WI38 (cell line): Measurements from ENCODE around the gene PLCG2.
"Not testable (repeated sequence)": the region's sequence is repeated elsewhere in the genome, so short reads cannot be mapped to it uniquely, and the experiment has no call there.

Experiments used
- H3K4me3 ChIP-seq: 2 replicates; pipeline ENCODE4 v1.5.1; 2011; ENCODE audit warnings: low read depth, mild to moderate bottlenecking, control low read depth, low read length
- TF ChIP-seq, protein P1 (sequence below): IDR thresholded peaks from 2 replicates; pipeline ENCODE4 v1.5.1; 2012; ENCODE audit warnings: low read depth, mild to moderate bottlenecking, control low read depth, low read length

The PLCG2 gene

DNA sequence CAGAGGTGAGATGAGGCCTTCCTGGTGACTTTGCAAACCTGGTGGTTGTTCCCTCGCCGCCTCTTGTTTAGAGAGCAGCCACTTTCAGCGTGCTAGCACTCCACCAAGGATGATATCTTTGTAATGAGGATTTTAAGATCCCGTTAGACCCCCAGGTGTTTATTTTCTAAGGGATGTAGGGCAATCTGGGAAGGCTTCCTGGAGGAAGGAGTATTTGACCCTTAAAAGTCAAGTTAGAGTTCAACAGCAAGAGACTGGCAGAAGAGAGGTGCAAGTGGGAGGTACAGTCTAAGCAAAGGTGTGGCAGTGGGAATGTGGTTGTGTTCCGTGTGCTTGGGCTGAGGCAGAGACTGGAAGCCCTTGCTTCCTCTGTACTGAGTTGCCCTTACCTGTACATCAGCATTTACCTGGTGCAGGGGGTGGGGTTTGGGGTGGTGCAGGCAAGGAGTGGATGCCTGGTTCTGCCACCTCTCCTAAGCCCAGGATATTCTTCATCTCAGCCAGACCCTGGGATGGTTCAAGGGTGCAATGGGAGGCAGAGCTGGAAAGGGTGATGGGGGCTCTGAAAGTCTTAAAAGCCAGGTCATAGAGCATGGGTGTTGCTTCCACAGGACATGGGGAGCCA, 148.6 kb downstream of the PLCG2 start:
- TF ChIP-seq, protein P1, sequence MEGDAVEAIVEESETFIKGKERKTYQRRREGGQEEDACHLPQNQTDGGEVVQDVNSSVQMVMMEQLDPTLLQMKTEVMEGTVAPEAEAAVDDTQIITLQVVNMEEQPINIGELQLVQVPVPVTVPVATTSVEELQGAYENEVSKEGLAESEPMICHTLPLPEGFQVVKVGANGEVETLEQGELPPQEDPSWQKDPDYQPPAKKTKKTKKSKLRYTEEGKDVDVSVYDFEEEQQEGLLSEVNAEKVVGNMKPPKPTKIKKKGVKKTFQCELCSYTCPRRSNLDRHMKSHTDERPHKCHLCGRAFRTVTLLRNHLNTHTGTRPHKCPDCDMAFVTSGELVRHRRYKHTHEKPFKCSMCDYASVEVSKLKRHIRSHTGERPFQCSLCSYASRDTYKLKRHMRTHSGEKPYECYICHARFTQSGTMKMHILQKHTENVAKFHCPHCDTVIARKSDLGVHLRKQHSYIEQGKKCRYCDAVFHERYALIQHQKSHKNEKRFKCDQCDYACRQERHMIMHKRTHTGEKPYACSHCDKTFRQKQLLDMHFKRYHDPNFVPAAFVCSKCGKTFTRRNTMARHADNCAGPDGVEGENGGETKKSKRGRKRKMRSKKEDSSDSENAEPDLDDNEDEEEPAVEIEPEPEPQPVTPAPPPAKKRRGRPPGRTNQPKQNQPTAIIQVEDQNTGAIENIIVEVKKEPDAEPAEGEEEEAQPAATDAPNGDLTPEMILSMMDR, result no peak
- no peak overlapping the region for H3K4me3 ChIP-seq

DNA sequence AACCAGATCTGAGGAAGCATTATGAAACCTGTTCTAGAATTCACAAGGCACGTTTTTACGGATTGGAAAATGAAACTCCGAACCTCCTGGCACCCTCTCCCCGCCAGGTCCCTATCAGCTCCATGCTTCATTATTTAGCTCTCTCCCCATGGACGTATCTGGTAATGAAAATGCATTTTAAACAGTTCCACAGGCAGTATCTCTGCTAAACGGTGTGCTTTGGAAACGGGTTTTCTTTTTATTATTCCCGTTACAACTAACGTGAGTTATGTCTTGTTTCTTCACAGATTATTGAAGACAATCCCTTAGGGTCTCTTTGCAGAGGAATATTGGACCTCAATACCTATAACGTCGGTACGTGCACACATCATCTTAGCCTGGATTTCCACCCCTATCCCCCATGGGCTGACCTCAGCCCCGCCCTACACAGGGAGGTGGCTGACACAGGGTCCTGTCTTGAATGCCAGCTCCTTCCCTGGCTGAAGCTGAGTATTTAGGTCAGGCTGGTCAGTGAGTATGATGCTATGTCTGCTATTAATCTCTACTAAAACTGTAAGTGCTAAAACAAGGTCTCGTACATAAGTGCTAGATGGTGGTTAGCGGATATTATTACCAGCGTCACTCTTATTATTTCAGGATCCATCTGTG, 149.3 kb downstream of the PLCG2 start:
- TF ChIP-seq, protein P1, result no peak
- H3K4me3 ChIP-seq, result no peak overlapping the region

DNA sequence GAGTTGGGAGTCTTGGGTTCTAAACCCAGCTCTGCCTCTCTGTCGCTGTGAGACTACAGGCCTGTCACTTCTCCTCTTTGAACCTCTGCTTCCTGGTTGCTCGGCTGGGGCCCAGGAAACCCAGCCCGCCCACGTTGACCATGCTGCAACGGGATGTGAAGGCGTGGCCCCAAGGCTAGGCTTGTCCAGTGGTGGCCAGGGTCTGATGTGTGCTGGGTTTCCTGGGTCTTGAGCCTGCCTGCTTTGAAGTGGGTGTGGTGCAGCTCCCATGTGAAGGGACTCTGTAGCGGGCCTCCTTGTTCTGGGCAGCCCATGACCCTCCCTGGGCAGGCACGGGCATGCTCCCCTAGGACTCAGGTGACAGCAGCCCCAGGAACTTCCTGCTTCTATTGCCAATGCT, 149.9 kb downstream of the PLCG2 start:
- H3K4me3 ChIP-seq, result no peak overlapping the region
- TF ChIP-seq, protein P1, result no peak

DNA sequence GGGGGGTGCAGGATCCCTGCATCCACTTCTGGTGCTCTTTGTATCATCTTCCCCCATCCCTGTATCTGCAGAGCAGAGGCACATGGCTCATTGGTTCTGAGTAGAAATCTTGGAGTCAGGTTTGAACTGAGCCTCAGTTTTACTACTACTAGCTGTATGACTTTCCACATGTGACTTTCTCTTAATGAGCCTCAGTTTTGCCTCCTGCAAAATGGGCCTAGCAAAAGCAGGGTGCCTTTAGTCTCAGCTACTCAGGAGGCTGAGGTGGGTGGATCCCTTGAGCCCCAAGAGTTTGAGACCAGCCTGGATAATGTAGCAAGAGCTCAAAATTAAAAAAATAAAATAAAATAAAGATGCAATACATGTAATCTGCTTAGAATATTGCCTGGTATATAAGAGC, 150.8 kb downstream of the PLCG2 start:
- TF ChIP-seq, protein P1, result no peak
- no peak overlapping the region for H3K4me3 ChIP-seq

DNA sequence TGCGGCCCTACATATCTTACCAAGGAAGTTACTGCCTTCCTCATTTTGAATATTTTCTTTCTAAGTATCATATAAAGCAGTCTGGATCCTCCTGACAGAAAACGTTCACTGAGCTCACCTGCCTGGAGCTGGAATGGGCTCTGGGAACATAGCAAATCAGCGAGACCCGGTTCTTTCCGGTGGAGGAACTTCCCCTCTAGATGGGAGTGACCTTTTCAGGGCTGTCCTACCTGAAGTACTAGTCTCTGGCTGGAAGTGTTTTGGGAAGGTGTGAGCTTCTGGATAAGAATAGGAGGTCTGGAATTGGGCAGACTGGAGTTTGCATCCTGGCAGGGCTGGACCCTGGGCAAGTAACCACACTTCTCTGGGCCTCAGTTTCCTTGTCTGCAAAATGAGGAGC, 152.8 kb downstream of the PLCG2 start:
- TF ChIP-seq, protein P1, result no peak
- no peak overlapping the region for H3K4me3 ChIP-seq

DNA sequence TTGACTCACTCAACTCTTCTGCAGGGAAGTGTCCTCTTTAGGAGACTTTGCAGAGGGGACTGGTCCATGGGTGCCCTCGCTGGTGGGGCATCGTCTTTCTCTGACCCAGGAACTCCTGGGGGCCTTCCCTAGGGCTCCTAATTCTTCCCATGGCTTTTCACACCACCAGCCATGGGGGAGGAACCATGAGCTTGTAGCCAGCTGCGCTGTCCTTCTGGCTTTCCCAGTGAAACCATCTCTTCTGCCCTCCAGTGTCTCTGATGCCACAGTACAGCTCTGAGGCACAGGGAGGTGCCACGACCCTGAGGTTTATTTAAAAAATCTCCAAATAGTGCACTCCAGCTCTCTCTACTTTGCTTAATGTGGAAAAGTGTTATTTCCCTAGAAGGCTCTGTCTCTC, 153.6 kb downstream of the PLCG2 start:
- no peak overlapping the region for H3K4me3 ChIP-seq
- TF ChIP-seq, protein P1, result no peak

DNA sequence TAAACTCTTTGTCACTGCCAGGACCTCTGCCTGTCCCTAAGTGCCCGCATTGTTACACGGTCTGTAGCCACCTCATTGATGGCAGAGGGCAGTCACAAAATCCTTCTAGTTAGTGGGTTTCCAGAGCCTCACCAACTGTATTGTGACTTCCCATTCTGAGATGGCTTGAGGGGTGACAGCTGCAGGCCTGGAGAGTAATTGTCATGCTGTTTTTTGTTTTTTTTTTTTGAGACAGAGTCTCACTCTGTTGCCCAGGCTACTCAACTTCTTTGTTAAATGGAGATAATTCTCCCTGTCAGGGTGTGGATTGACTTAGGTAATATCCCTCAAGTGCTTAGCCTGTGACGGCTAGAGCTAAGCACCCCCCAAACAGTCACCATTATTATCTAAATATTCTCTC, 154.3 kb downstream of the PLCG2 start:
- TF ChIP-seq, protein P1, result no peak
- no peak overlapping the region for H3K4me3 ChIP-seq

DNA sequence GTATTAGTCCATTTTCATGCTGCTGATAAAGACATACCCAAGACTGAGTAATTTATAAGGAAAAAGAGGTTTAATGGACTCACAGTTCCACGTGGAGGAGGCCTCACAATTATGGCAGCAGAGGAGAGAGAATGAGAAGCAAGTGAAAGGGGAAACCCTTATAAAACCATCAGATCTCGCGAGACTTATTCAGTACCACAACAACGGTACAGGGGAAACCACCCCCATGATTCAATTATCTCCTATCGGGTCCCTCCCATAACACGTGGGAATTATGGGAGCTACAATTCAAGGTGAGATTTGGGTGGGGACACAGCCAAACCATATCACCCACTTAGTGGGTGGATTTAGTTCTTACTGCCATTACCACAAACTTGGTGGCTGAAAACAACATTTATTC, 155.6 kb downstream of the PLCG2 start:
- H3K4me3 ChIP-seq, result not testable (repeated sequence)
